HCT116 (cell line): ENCODE data around the gene SEL1L3. TPM values are rescaled to one million over a fixed set of nuclear protein-coding genes. Genes with fewer than 3 reads are reported as not detected.
A peak's percentile ranks its signal among the peaks of the same experiment; 100 is the strongest.

Source experiments
- ATAC-seq: fragments of 200-7000 bp; cut with Tn5 transposase; 2 replicates; pipeline ENCODE4 v1.9.1; 2020; ENCODE audit warnings: mild to moderate bottlenecking, moderate library complexity
- BruUV-seq: library from RNA; stranded (reverse); fragments of 400-500 nt; replicated peaks from 2 replicates; lab custom pipeline; 2021; lab: Mats Ljungman, UMichigan
- CTCF ChIA-PET: fragments of 300-600 bp; sonication (Branson Sonifier 250); formaldehyde crosslinking; loops from one replicate; lab custom pipeline; 2021; ENCODE audit warnings: antibody characterized with exemption; lab: Charles Lee
- POLR2A ChIA-PET: fragments of 300-600, 350-600 bp; sonication (Branson Sonifier 250); formaldehyde crosslinking; loops from one replicate; lab custom pipeline; 2021; ENCODE audit warnings: antibody characterized with exemption; lab: Charles Lee
- RAD21 ChIA-PET, 2 experiments: fragments of 300-600 bp; sonication (Branson Sonifier 250); formaldehyde crosslinking; loops; one replicate each; lab custom pipeline; 2023; ENCODE audit warnings: low total read pairs in 2 of 2; ENCODE audit not compliant: uncharacterized antibody in 2 of 2, unreplicated experiment in 2 of 2, low non-redundant PET in 1 of 2; lab: Charles Lee
- DNase-seq: peaks from one replicate; pipeline ENCODE4 v3.0.0-alpha.2; 2010; ENCODE audit warnings: low read depth, low spot score
- H2AFZ ChIP-seq: fragments of 200-600 bp; shearing (Covaris generic), sonication (generic); 2 replicates; pipeline ENCODE4 v1.6.1; 2017; ENCODE audit warnings: low read depth, mixed run types, mixed read lengths, antibody characterized with exemption, low read length; ENCODE audit not compliant: poor library complexity, severe bottlenecking
- H3K27ac ChIP-seq: 2 replicates; pipeline ENCODE4 v1.5.1; 2012; ENCODE audit warnings: low read depth, low read length
- H3K27me3 ChIP-seq: fragments of 200-600 bp; sonication (generic); 2 replicates; pipeline ENCODE4 v1.6.1; 2016; ENCODE audit warnings: mixed run types, low read length, mixed read lengths; ENCODE audit not compliant: insufficient read depth
- H3K36me3 ChIP-seq, 2 experiments: fragments of 200-500 bp in 1 of 2; fragments of 200-600 bp in 1 of 2; sonication (Bioruptor generic) in 1 of 2; sonication (generic) in 1 of 2; 2 replicates each; pipeline versions ENCODE4 v1.5.1 to v1.6.1; 2014 to 2016; ENCODE audit warnings: low read length in 2 of 2, inconsistent platforms in 1 of 2, mixed read lengths in 1 of 2, mixed run types in 1 of 2; ENCODE audit not compliant: insufficient read depth in 2 of 2, control insufficient read depth in 1 of 2
- H3K4me1 ChIP-seq, 2 experiments: fragments of 200-600 bp in 1 of 2; sonication (generic) in 1 of 2; 2 replicates each; pipeline versions ENCODE4 v1.5.1 to v1.6.1; 2012 to 2017; ENCODE audit warnings: low read length in 2 of 2, inconsistent platforms in 1 of 2, mild to moderate bottlenecking in 1 of 2, mixed read lengths in 1 of 2, mixed run types in 1 of 2, moderate library complexity in 1 of 2; ENCODE audit not compliant: insufficient read depth in 2 of 2, control insufficient read depth in 1 of 2
- H3K4me2 ChIP-seq: fragments of 200-600 bp; sonication (generic); 2 replicates; pipeline ENCODE4 v1.6.1; 2017; ENCODE audit warnings: mixed run types, low read length, mixed read lengths
- H3K4me3 ChIP-seq, 2 experiments: fragments of 200-600 bp in 1 of 2; sonication (generic) in 1 of 2; replicated peaks in 1 of 2; 2 replicates each; pipeline ENCODE4 v1.5.1; 2011 to 2016; ENCODE audit warnings: low read length in 2 of 2, control low read depth in 1 of 2, low read depth in 1 of 2, mild to moderate bottlenecking in 1 of 2, mixed read lengths in 1 of 2, mixed run types in 1 of 2
- H3K79me2 ChIP-seq: fragments of 200-600 bp; sonication (generic); 2 replicates; pipeline ENCODE4 v1.6.1; 2017; ENCODE audit warnings: mild to moderate bottlenecking, mixed run types, low read length, moderate library complexity, mixed read lengths; ENCODE audit not compliant: insufficient read depth
- H3K9ac ChIP-seq: fragments of 200-600 bp; sonication (generic); 2 replicates; pipeline ENCODE4 v1.6.1; 2016; ENCODE audit warnings: low read length, mixed read lengths
- H3K9me2 ChIP-seq: fragments of 200-600 bp; sonication (generic), shearing (Covaris generic); 2 replicates; pipeline ENCODE4 v1.6.1; 2017; ENCODE audit warnings: mixed run types, mild to moderate bottlenecking, moderate library complexity; ENCODE audit not compliant: insufficient read depth
- H3K9me3 ChIP-seq, 2 experiments: fragments of 200-500 bp in 1 of 2; fragments of 200-600 bp in 1 of 2; sonication (Bioruptor generic) in 1 of 2; sonication (generic) in 1 of 2; 2 replicates each; pipeline ENCODE4 v1.6.1; 2014 to 2017; ENCODE audit warnings: low read length in 2 of 2, mixed read lengths in 2 of 2, inconsistent platforms in 1 of 2, low read depth in 1 of 2, mild to moderate bottlenecking in 1 of 2, mixed run types in 1 of 2, moderate library complexity in 1 of 2; ENCODE audit not compliant: control insufficient read depth in 1 of 2, insufficient read depth in 1 of 2
- H4K20me1 ChIP-seq: fragments of 200-600 bp; sonication (generic), shearing (Covaris generic); 2 replicates; pipeline ENCODE4 v1.6.1; 2017; ENCODE audit warnings: mixed run types, mild to moderate bottlenecking, moderate library complexity; ENCODE audit not compliant: insufficient read depth
- CBX3 ChIP-seq: IDR thresholded peaks from 2 replicates; pipeline ENCODE4 v1.6.1; 2012; ENCODE audit warnings: low read depth
- CEBPB ChIP-seq: IDR thresholded peaks from 2 replicates; pipeline ENCODE4 v1.6.1; 2012; ENCODE audit warnings: low read depth
- EGR1 ChIP-seq: IDR thresholded peaks from 2 replicates; pipeline ENCODE4 v1.6.1; 2012; ENCODE audit warnings: low read depth
- ELF1 ChIP-seq: IDR thresholded peaks from 2 replicates; pipeline ENCODE4 v1.6.1; 2012; ENCODE audit warnings: low read depth, borderline replicate concordance
- EZH2 ChIP-seq: fragments of 200-600 bp; sonication (generic); IDR thresholded peaks from 2 replicates; pipeline ENCODE4 v1.6.1; 2017; ENCODE audit warnings: antibody characterized with exemption, mixed run types
- EZH2phosphoT487 ChIP-seq: fragments of 200-600 bp; IDR thresholded peaks from 2 replicates; pipeline ENCODE4 v1.6.1; 2018; ENCODE audit warnings: antibody characterized with exemption, borderline replicate concordance
- JUND ChIP-seq: IDR thresholded peaks from 2 replicates; pipeline ENCODE4 v1.6.1; 2012
- POLR2A ChIP-seq: IDR thresholded peaks from 2 replicates; pipeline ENCODE4 v1.7.0; 2011; ENCODE audit warnings: borderline replicate concordance; ENCODE audit not compliant: insufficient read depth, insufficient read length; ENCODE audit errors: extremely low read depth
- POLR2AphosphoS5 ChIP-seq: IDR thresholded peaks from 2 replicates; pipeline ENCODE4 v1.6.1; 2011; ENCODE audit warnings: mild to moderate bottlenecking, low read depth, low read length, moderate library complexity
- RAD21 ChIP-seq: IDR thresholded peaks from 2 replicates; pipeline ENCODE4 v1.6.1; 2012; ENCODE audit warnings: low read depth, mild to moderate bottlenecking
- SIN3A ChIP-seq: IDR thresholded peaks from 2 replicates; pipeline ENCODE4 v1.6.1; 2012; ENCODE audit warnings: low read depth
- SP1 ChIP-seq: IDR thresholded peaks from 2 replicates; pipeline ENCODE4 v1.6.1; 2012; ENCODE audit warnings: low read depth
- SRF ChIP-seq: IDR thresholded peaks from 2 replicates; pipeline ENCODE4 v1.6.1; 2012; ENCODE audit warnings: low read depth
- TCF7L2 ChIP-seq: IDR thresholded peaks from 2 replicates; pipeline ENCODE4 v1.7.0; 2011; ENCODE audit warnings: borderline replicate concordance, inconsistent platforms; ENCODE audit not compliant: insufficient read depth, insufficient read length; ENCODE audit errors: extremely low read depth
- YY1 ChIP-seq: IDR thresholded peaks from 2 replicates; pipeline ENCODE4 v1.6.1; 2011; ENCODE audit warnings: low read length, low read depth, moderate library complexity, mild to moderate bottlenecking; ENCODE audit not compliant: insufficient replicate concordance; ENCODE audit errors: extremely low read depth
- ZFX ChIP-seq: fragments of 450-650 bp; IDR thresholded peaks from 2 replicates; pipeline ENCODE4 v1.6.1; 2017
- intact Hi-C: fragments of 100-400 bp; cut with micrococcal nuclease; formaldehyde crosslinking; loops from 2 replicates; pipeline ENCODE4 v1.10.0; 2022
- total RNA-seq: library from RNA; stranded (reverse); gene quantifications from one replicate; pipeline ENCODE4 v1.2.1, GENCODE V29; 2021; ENCODE audit not compliant: unreplicated experiment
- TF ChIP-seq, protein P1 (sequence below): IDR thresholded peaks from 2 replicates; pipeline ENCODE4 v1.6.1; 2012
- TF ChIP-seq, protein P2 (sequence below), 3 experiments: fragments of 200-600 bp in 1 of 3; sonication (generic) in 1 of 3; IDR thresholded peaks in 2 of 3; conservative IDR thresholded peaks in 1 of 3; 2 replicates each; pipeline ENCODE4 v1.5.1; 2012 to 2017; ENCODE audit warnings: low read depth in 2 of 3, low read length in 2 of 3, antibody characterized with exemption in 1 of 3, borderline replicate concordance in 1 of 3, control low read depth in 1 of 3, mild to moderate bottlenecking in 1 of 3, mixed read lengths in 1 of 3, mixed run types in 1 of 3, moderate library complexity in 1 of 3; ENCODE audit not compliant: insufficient read depth in 1 of 3
- TF ChIP-seq, protein P3 (sequence below): IDR thresholded peaks from 2 replicates; pipeline ENCODE4 v1.6.1; 2011; ENCODE audit warnings: mild to moderate bottlenecking, low read length, moderate library complexity; ENCODE audit not compliant: insufficient replicate concordance; ENCODE audit errors: extremely low read depth
- TF ChIP-seq, protein P4 (sequence below): IDR thresholded peaks from 2 replicates; pipeline ENCODE4 v1.6.1; 2012
- TF ChIP-seq, protein P5 (sequence below): IDR thresholded peaks from 2 replicates; pipeline ENCODE4 v1.6.1; 2012; ENCODE audit warnings: low read depth

Gene SEL1L3
- total RNA-seq, 1 experiment from 2014 or later = 45.0 TPM

DNA sequence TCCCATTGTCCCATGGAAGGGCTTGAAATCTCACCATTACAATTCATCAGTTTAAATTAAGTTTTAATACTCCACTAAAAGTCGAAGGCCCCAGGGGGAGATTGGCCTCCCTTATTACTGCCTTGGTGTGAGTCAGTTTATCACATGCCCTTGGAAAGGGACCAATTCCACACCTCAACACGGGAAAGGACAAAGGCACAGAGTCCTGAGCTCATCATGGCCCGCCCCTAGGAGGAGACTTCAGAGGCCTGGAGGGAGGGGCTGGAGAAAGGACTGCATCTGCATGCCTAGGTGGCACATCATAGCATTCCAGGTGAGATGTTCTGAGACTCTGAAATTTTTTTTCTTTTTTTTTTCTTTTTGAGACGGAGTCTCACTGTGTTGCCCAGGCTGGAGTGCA, 2.8 kb upstream of the SEL1L3 start:
- Histone ChIP-seq H3K4me1 (peaks cover 17 to 43% of the 10 kb centered on the region in 2 experiments), H3K27ac (0 out of 2 replicates have a peak overlapping the region, but pooled peaks have one; percentile 20), H3K4me2 (peak overlapping the region; percentile 56), H2AFZ (peak overlapping the region; percentile 66), H4K20me1 (no peaks in the 10 kb centered on the region), H3K9ac (peak overlapping the region; percentile 8; the same call in 1 of the 2 replicates), H3K27me3 (no peaks in the 10 kb centered on the region), H3K4me3 (no peak overlapping the region), H3K9me3 (no peaks in the 10 kb centered on the region), H3K36me3 (no peaks in the 10 kb centered on the region), H3K9me2 (no peaks in the 10 kb centered on the region), H3K79me2 (peaks cover 16% of the 10 kb centered on the region)
- ATAC-seq = peak; percentile 88
- ChIA-PET RAD21 (interaction anchor here in 1 of 2 experiments (0.7 kb wide), 1 partner anchor 74 kb away, joined by 3 read pairs; no protein-coding TSS in a partner anchor), POLR2A (interaction anchor here (1.4 kb wide), 1 partner anchor 11 kb away, joined by 3 read pairs; no protein-coding TSS in a partner anchor), CTCF (interaction anchor here (1.0 to 1.3 kb wide), 3 partner anchors 11 to 424 kb away, joined by 3 to 4 read pairs (median 4); no protein-coding TSS in a partner anchor)
- peak; percentile 91 for DNase-seq
- intact Hi-C loops = no loop called here
- BruUV-seq = no TSS peak
- TF ChIP-seq EZH2 (no peak), YY1 (no peak), ZFX (no peak), EZH2phosphoT487 (no peak), TCF7L2 (no peak), SP1 (0 out of 2 replicates have a peak, but pooled peaks have one; percentile 40), POLR2AphosphoS5 (peak; percentile 40), SRF (no peak), ELF1 (no peak), RAD21 (no peak), EGR1 (no peak), POLR2A (no peak), SIN3A (no peak), JUND (peak; percentile 43), CBX3 (no peak), CEBPB (no peak)
- TF ChIP-seq, protein P1, sequence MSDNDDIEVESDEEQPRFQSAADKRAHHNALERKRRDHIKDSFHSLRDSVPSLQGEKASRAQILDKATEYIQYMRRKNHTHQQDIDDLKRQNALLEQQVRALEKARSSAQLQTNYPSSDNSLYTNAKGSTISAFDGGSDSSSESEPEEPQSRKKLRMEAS = peak; percentile 58; the same call in 1 of the 2 replicates
- TF ChIP-seq, protein P2, sequence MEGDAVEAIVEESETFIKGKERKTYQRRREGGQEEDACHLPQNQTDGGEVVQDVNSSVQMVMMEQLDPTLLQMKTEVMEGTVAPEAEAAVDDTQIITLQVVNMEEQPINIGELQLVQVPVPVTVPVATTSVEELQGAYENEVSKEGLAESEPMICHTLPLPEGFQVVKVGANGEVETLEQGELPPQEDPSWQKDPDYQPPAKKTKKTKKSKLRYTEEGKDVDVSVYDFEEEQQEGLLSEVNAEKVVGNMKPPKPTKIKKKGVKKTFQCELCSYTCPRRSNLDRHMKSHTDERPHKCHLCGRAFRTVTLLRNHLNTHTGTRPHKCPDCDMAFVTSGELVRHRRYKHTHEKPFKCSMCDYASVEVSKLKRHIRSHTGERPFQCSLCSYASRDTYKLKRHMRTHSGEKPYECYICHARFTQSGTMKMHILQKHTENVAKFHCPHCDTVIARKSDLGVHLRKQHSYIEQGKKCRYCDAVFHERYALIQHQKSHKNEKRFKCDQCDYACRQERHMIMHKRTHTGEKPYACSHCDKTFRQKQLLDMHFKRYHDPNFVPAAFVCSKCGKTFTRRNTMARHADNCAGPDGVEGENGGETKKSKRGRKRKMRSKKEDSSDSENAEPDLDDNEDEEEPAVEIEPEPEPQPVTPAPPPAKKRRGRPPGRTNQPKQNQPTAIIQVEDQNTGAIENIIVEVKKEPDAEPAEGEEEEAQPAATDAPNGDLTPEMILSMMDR (IDR thresholded peaks at IDR 0.05 in 2 of 3, conservative IDR thresholded peaks at IDR 0.05 in 1 of 3; ENCODE audit: borderline replicate concordance in 1 of 3, insufficient read depth in 1 of 3, low read depth in 2 of 3, low read length in 2 of 3) = no peak
- TF ChIP-seq, protein P3, sequence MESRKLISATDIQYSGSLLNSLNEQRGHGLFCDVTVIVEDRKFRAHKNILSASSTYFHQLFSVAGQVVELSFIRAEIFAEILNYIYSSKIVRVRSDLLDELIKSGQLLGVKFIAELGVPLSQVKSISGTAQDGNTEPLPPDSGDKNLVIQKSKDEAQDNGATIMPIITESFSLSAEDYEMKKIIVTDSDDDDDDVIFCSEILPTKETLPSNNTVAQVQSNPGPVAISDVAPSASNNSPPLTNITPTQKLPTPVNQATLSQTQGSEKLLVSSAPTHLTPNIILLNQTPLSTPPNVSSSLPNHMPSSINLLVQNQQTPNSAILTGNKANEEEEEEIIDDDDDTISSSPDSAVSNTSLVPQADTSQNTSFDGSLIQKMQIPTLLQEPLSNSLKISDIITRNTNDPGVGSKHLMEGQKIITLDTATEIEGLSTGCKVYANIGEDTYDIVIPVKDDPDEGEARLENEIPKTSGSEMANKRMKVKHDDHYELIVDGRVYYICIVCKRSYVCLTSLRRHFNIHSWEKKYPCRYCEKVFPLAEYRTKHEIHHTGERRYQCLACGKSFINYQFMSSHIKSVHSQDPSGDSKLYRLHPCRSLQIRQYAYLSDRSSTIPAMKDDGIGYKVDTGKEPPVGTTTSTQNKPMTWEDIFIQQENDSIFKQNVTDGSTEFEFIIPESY = no peak
- TF ChIP-seq, protein P4, sequence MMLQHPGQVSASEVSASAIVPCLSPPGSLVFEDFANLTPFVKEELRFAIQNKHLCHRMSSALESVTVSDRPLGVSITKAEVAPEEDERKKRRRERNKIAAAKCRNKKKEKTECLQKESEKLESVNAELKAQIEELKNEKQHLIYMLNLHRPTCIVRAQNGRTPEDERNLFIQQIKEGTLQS = no peak
- TF ChIP-seq, protein P5, sequence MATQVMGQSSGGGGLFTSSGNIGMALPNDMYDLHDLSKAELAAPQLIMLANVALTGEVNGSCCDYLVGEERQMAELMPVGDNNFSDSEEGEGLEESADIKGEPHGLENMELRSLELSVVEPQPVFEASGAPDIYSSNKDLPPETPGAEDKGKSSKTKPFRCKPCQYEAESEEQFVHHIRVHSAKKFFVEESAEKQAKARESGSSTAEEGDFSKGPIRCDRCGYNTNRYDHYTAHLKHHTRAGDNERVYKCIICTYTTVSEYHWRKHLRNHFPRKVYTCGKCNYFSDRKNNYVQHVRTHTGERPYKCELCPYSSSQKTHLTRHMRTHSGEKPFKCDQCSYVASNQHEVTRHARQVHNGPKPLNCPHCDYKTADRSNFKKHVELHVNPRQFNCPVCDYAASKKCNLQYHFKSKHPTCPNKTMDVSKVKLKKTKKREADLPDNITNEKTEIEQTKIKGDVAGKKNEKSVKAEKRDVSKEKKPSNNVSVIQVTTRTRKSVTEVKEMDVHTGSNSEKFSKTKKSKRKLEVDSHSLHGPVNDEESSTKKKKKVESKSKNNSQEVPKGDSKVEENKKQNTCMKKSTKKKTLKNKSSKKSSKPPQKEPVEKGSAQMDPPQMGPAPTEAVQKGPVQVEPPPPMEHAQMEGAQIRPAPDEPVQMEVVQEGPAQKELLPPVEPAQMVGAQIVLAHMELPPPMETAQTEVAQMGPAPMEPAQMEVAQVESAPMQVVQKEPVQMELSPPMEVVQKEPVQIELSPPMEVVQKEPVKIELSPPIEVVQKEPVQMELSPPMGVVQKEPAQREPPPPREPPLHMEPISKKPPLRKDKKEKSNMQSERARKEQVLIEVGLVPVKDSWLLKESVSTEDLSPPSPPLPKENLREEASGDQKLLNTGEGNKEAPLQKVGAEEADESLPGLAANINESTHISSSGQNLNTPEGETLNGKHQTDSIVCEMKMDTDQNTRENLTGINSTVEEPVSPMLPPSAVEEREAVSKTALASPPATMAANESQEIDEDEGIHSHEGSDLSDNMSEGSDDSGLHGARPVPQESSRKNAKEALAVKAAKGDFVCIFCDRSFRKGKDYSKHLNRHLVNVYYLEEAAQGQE = no peak
